ENCODE data around the gene CHRNA5.

GRCh38 chr15:78550815-78551214, 14.5 kb upstream of the CHRNA5 start:
- TF ChIP-seq CTCF (IDR thresholded peaks at IDR 0.05; ENCODE audit: poor library complexity, severe bottlenecking), result no peak
- no peak for TF ChIP-seq POLR2AphosphoS5 (IDR thresholded peaks at IDR 0.05)
